ENCODE results near the gene CBX1.

GRCh38 chr17:48024149-48025039, 76.9 kb downstream of the CBX1 start:
- TF ChIP-seq POLR2AphosphoS5 (IDR thresholded peaks at IDR 0.05; ENCODE audit: low read depth) (no peak), CTCF (conservative IDR thresholded peaks at IDR 0.05; ENCODE audit: low read depth in 2 of 2) (no peak), EZH2 (IDR thresholded peaks at IDR 0.05; ENCODE audit: low read depth, unreplicated experiment) (no peak), JUNB (IDR thresholded peaks at IDR 0.05; ENCODE audit: unreplicated experiment) (no peak), CREB1 (CRISPR knock-in tag; IDR thresholded peaks at IDR 0.05; ENCODE audit: low read depth) (peak; percentile 44; the same call in 1 of the 2 replicates), EZH2phosphoT487 (IDR thresholded peaks at IDR 0.05; ENCODE audit: unreplicated experiment) (no peak), REST (IDR thresholded peaks at IDR 0.05; ENCODE audit: unreplicated experiment) (no peak), STAT1 (IDR thresholded peaks at IDR 0.05; ENCODE audit: unreplicated experiment) (no peak)

Data from GM23338 (cell line).